Adipose tissue (tissue), 3 donors: ENCODE measurements around the gene HSPB7. TPM values are rescaled to one million over a fixed set of nuclear protein-coding genes. Genes with fewer than 3 reads are reported as not detected.

Experiments
- H3K27ac ChIP-seq: one replicate; pipeline ENCODE4 v1.5.1; 2013; ENCODE audit warnings: low read depth, low read length
- WGBS, 3 donors: extraction: QIAGEN DNeasy Blood & Tissue Kit; methylation state at CpG; one replicate each; pipeline ENCODE4 v1.1.7; 2013; 5-methylcytosine and 5-hydroxymethylcytosine counted together
- polyA plus RNA-seq, 3 donors: library from polyadenylated mRNA; stranded (reverse); fragments of 200-250 nt; gene quantifications; one replicate each; pipeline ENCODE4 v1.2.3, GENCODE V29; 2013
- donor health status: healthy with polysubstance abuse.
- donor health status: Bipolar disorder and iron deficiency.
- donor health status: healthy.

Gene HSPB7
- polyA plus RNA-seq, 3 donors, result 60.6 to 734 (median 229) TPM

DNA sequence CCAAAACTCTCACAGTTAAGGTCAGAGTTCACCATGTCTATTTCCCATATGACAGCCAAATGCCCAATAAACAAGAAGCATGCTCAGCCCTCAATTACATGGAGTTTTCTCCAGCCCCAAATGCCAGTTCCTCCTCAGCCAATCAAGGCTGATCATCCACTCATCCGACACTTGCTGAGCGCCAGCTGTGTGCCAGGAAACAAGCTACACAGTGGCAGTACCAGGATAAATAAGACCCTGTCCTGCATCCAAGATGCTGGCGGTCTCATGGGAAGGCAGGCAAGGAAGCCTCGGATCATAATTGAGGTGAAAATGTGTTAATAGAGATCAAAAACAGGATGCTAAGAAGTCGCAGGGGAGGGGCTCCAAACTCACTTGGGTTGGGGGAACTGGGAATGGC is 49.7 kb downstream of the HSPB7 start:
- H3K27ac ChIP-seq, result no peak overlapping the region
- 83 to 88% (median 85%) methylated on average over 5 of the region's 5 CpGs for WGBS, 3 donors

DNA sequence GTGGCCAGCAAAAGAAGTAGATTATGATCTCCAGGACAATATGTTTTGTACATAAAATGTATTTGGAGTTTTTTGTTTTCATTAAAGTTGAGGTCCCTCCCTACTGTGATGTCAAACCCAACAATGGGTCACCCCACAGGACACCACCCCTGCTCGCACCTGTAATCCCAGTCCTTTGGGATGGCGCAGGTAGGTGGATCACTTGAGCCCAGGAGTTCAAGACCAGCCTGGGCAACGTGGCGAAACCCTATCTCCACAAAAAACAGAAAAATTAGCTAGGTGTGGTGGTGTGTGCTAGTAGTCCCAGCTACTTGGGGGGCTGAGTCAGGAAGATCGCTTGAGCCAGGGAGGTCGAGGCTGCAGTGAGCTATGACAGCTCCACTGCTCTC is 50.9 kb downstream of the HSPB7 start:
- 96 to 97% (median 96%) methylated on average over 6 of the region's 6 CpGs for WGBS, 3 donors
- H3K27ac ChIP-seq, result no peak overlapping the region

DNA sequence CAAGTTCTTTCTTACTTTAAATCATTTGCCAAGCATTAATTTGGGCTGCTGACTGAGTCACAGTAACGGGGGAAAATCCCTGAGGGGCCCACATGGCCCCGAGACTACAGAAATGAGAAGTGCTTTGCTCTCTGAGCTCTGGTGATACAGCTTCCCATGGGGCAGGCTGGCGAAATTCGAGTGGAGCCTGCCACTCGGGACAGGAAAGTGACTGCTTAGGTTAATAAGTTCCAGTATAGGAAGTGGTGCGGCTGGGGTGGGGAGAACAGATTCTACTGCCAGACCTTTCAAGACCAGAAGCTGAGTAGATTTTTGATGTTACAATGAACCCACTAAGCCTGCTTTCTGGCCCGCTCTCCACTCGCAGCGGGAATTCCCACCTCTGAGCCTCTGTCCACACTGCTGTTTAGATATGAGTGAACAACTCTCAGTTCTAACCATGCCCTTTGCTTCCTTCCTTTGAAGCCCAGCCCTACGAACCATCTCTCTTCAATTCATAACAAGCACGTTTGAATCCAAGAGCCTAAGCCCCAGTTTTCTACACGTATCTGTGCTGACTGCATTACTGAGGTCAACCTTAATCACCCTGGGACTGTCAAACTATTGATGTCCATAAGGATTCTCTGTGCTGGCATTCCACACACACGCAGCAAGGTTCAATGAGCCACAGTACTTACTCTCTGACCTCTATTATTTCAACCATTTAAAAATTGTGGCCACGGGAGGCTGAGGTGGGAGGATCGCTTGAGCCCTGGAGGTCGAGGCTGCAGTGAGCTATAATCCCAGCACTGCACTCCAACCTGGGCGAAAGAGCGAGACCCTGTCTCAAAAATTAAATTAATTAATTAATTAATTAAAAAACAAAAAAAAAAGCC is 51.5 kb downstream of the HSPB7 start:
- WGBS, 3 donors, result 46 to 64% (median 47%) methylated on average over 18 of the region's 18 CpGs
- no peak overlapping the region for H3K27ac ChIP-seq

DNA sequence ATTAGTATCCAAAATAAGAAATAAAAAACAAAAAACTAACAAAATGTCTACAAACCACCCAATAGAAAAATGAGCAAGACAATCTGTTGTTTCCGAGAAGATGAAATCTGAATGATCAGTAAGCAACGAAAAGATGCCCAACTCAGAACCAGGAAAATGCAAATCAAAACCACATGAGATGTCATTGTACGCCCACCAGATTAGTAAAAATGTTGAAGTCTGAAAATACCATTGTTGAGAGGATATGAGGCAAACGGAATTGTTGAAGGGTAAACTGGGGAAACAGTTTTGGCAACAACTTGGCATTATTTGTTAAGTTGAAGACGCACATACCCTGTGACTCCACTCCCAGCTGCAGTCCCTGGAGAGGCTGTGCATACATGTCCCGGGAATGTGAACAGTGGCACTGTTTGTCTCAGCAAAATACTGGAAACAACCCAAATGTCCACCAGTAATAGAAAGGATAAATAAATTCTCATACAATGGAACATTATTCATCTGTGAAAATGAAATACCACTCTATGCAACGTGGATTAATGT is 52.5 kb downstream of the HSPB7 start:
- WGBS, 3 donors, result 38 to 51% (median 50%) methylated on average over 7 of the region's 7 CpGs

More for the DNA sequence above, 52.5 kb downstream of the HSPB7 start:
- H3K27ac ChIP-seq, result no peak overlapping the region

Other genes with a start within 250 kb of the HSPB7 start
- 1 to 10 TPM; 1.2 to 3.4 (median 2.6) TPM for gene UQCRHL, start 210.4 kb downstream of the HSPB7 start, polyA plus RNA-seq
- 10 to 100 TPM; 15.7 to 28.8 (median 20.2) TPM for gene SPEN, start 170.3 kb downstream of the HSPB7 start, polyA plus RNA-seq
- 10 to 100 TPM; 23.9 to 36.2 (median 33.9) TPM for gene ZBTB17, start 41.9 kb downstream of the HSPB7 start, polyA plus RNA-seq
- gene SRARP, start 13.8 kb downstream of the HSPB7 start, polyA plus RNA-seq, result not detected
- 1 to 10 TPM in 1 of 3 donors, under 1 TPM in 2; 0.22 to 2.4 (median 0.79) TPM for gene CLCNKA, start 4.0 kb upstream of the HSPB7 start, polyA plus RNA-seq
- gene CLCNKB, start 25.7 kb upstream of the HSPB7 start, polyA plus RNA-seq, result under 1 TPM in 2 of 3 donors, not detected in 1; 0.19 to 0.64 TPM
- 1 to 10 TPM in 1 of 3 donors, under 1 TPM in 1, not detected in 1; 0.04 to 1.6 TPM for gene FAM131C, start 55.6 kb upstream of the HSPB7 start, polyA plus RNA-seq
- 10 to 100 TPM in 1 of 3 donors, 1 to 10 TPM in 2; 4.1 to 20.0 (median 9.4) TPM for gene EPHA2, start 138.0 kb upstream of the HSPB7 start, polyA plus RNA-seq
- 1 to 10 TPM; 5.5 to 8.4 (median 6.8) TPM for gene ARHGEF19, start 194.6 kb upstream of the HSPB7 start, polyA plus RNA-seq
- 1 to 10 TPM; 1.8 to 3.3 (median 3.2) TPM for gene CPLANE2, start 219.1 kb upstream of the HSPB7 start, polyA plus RNA-seq